Measurements from ENCODE around the gene TMEM86A. TPM values are rescaled to one million over a fixed set of nuclear protein-coding genes. Genes with fewer than 3 reads are reported as not detected.
"Not testable (repeated sequence)": the region's sequence is repeated elsewhere in the genome, so short reads cannot be mapped to it uniquely, and the experiment has no call there.

The TMEM86A gene
- total and polyA plus RNA-seq, 2 donors (not counting 3 experiments of a cell fraction or from before 2014, with no cell fraction given) = 2.1 to 2.6 TPM

DNA sequence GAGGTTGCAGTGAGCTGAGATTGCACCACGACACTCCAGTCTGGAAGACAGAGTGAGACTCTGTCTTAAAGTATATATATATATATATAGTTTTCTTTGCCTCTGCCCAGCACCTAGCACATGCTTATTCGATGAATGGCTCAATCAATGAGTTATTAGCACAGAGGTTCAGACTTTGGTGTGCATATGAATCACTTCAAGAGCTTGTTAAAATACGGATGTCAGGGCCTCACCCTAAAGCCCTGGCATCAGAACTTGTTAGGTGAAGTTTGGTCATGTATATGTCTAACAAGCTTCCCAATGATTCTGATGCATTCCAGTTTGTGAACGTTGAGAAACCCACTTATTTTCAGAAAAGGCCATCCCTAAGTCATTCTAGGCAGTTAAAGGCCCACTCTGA, 21.8 kb upstream of the TMEM86A start:
- BruUV-seq (replicated peaks) = no TSS peak
- FAIRE-seq (no peak), DNase-seq (ENCODE audit: low read depth, low spot score) (no peak)
- ChIA-PET CTCF (no interaction called here), POLR2A (no interaction called here)
- H2AFZ ChIP-seq (ENCODE audit: low read depth, low read length) = no peak overlapping the region
- H3K4me1 ChIP-seq (ENCODE audit: control insufficient read depth, extremely low read depth, insufficient read depth, low read length) = no peaks in the 10 kb centered on the region
- H3K4me3 ChIP-seq (replicated peaks in 1 of 3; ENCODE audit: insufficient read depth in 1 of 3, low read depth in 1 of 3, low read length in 3 of 3) = no peak overlapping the region
- no peaks in the 10 kb centered on the region for H3K9me3 ChIP-seq (replicated peaks; ENCODE audit: control insufficient read depth, insufficient read depth, low read length)
- dilution Hi-C loops (cut with MboI; ENCODE audit: extremely low pct_ligation_motif_present, low sequenced_read_pairs) (no loop called here), intact Hi-C loops (cut with micrococcal nuclease) (no loop called here)
- no peaks in the 10 kb centered on the region for H4K20me1 ChIP-seq (replicated peaks; ENCODE audit: control insufficient read depth, extremely low read depth, insufficient read depth, low read length)
- H3K4me2 ChIP-seq (ENCODE audit: insufficient read depth, low read length) = no peak overlapping the region
- H3K36me3 ChIP-seq (ENCODE audit: control insufficient read depth in 2 of 2, extremely low read depth in 1 of 2, insufficient read depth in 2 of 2, low read length in 2 of 2) = no peaks in the 10 kb centered on the region
- TF ChIP-seq POLR2AphosphoS5 (IDR thresholded peaks at IDR 0.05; ENCODE audit: insufficient read depth, low read depth, low read length) (no peak), POLR2A (IDR thresholded peaks at IDR 0.05; ENCODE audit: low read depth, low read length) (no peak), EZH2 (IDR thresholded peaks at IDR 0.05; ENCODE audit: borderline replicate concordance, low read depth, low read length, severe bottlenecking) (no peak), MYC (IDR thresholded peaks at IDR 0.05; ENCODE audit: low read depth, low read length) (no peak), JUN (IDR thresholded peaks at IDR 0.05; ENCODE audit: borderline replicate concordance, insufficient read depth, insufficient read length, low read depth) (no peak)
- TF ChIP-seq, protein P1, sequence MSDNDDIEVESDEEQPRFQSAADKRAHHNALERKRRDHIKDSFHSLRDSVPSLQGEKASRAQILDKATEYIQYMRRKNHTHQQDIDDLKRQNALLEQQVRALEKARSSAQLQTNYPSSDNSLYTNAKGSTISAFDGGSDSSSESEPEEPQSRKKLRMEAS (IDR thresholded peaks at IDR 0.05; ENCODE audit: insufficient read depth, insufficient read length) = no peak
- H3K9ac ChIP-seq (replicated peaks; ENCODE audit: extremely low read depth, insufficient read depth, low read length) = no peak overlapping the region
- no peak overlapping the region for H3K27ac ChIP-seq (ENCODE audit: insufficient read depth, low read depth, low read length)
- no peaks in the 10 kb centered on the region for H3K79me2 ChIP-seq (ENCODE audit: control insufficient read depth, insufficient read depth, low read length)
- no peaks in the 10 kb centered on the region for H3K27me3 ChIP-seq (ENCODE audit: control insufficient read depth in 2 of 2, insufficient read depth in 2 of 2, low read length in 2 of 2)
- no peaks in the 10 kb centered on the region for H3K9me1 ChIP-seq (replicated peaks; ENCODE audit: control insufficient read depth, extremely low read depth, insufficient read depth, low read length)

DNA sequence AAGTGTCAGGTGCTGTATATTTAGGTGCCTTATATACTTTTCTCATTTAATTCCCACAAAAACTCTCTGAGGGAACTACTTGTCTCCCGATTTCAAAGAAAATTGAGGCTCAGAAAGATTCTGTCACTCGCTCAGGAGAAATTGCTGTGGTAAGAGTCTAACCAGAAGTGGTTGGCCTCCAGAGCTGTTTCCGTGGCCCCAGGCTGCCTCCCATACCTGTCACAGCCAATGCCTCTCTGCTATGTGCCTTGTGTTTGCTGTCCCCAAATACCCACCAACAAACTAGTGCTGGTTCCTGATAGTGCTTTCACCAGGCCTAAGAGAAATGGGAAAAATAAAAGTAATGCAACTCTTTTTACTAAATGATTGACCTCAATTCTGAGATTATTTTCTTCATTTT, 21.0 kb upstream of the TMEM86A start:
- no TSS peak for BruUV-seq (replicated peaks)
- DNase-seq (ENCODE audit: low read depth, low spot score) = no peak
- no peak for FAIRE-seq
- Histone ChIP-seq H3K27me3 (ENCODE audit: control insufficient read depth in 2 of 2, insufficient read depth in 2 of 2, low read length in 2 of 2) (no peaks in the 10 kb centered on the region), H3K4me2 (ENCODE audit: insufficient read depth, low read length) (no peak overlapping the region), H4K20me1 (replicated peaks; ENCODE audit: control insufficient read depth, extremely low read depth, insufficient read depth, low read length) (no peaks in the 10 kb centered on the region), H3K9me1 (replicated peaks; ENCODE audit: control insufficient read depth, extremely low read depth, insufficient read depth, low read length) (no peaks in the 10 kb centered on the region), H3K79me2 (ENCODE audit: control insufficient read depth, insufficient read depth, low read length) (no peaks in the 10 kb centered on the region), H3K36me3 (ENCODE audit: control insufficient read depth in 2 of 2, extremely low read depth in 1 of 2, insufficient read depth in 2 of 2, low read length in 2 of 2) (no peaks in the 10 kb centered on the region), H2AFZ (ENCODE audit: low read depth, low read length) (no peak overlapping the region), H3K4me1 (ENCODE audit: control insufficient read depth, extremely low read depth, insufficient read depth, low read length) (no peaks in the 10 kb centered on the region), H3K9ac (replicated peaks; ENCODE audit: extremely low read depth, insufficient read depth, low read length) (no peak overlapping the region), H3K4me3 (replicated peaks in 1 of 3; ENCODE audit: insufficient read depth in 1 of 3, low read depth in 1 of 3, low read length in 3 of 3) (no peak overlapping the region), H3K27ac (ENCODE audit: insufficient read depth, low read depth, low read length) (no peak overlapping the region), H3K9me3 (replicated peaks; ENCODE audit: control insufficient read depth, insufficient read depth, low read length) (no peaks in the 10 kb centered on the region)
- intact Hi-C loops (cut with micrococcal nuclease) = no loop called here
- CTCF ChIA-PET = no interaction called here
- no peak for TF ChIP-seq EZH2 (IDR thresholded peaks at IDR 0.05; ENCODE audit: borderline replicate concordance, low read depth, low read length, severe bottlenecking)
- dilution Hi-C loops (cut with MboI; ENCODE audit: extremely low pct_ligation_motif_present, low sequenced_read_pairs) = no loop called here
- POLR2A ChIA-PET = no interaction called here

DNA sequence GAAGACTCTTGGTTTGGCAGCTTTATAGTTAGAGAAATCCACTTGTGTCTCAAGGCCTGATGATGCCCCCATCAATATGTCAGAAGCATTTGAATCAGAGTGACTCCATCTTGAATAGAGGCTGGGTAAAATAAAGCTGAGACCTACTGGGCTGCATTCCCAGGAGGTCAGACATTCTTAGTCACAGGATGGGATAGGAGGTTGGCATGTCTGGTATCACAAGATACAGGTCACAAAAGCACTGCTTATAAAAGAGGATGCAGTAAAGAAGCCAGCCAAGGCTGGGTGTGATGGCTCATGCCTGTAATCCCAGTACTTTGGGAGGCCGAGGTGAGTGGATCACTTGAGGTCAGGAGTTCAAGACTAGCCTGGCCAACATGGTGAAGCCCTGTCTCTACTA, 16.6 kb upstream of the TMEM86A start:
- H3K9me1 ChIP-seq (replicated peaks; ENCODE audit: control insufficient read depth, extremely low read depth, insufficient read depth, low read length); H3K4me3 ChIP-seq (replicated peaks in 1 of 3; ENCODE audit: insufficient read depth in 1 of 3, low read depth in 1 of 3, low read length in 3 of 3); H3K9ac ChIP-seq (replicated peaks; ENCODE audit: extremely low read depth, insufficient read depth, low read length); H3K27ac ChIP-seq (ENCODE audit: insufficient read depth, low read depth, low read length); H3K36me3 ChIP-seq (ENCODE audit: control insufficient read depth in 2 of 2, extremely low read depth in 1 of 2, insufficient read depth in 2 of 2, low read length in 2 of 2); intact Hi-C loops (cut with micrococcal nuclease); H3K27me3 ChIP-seq (ENCODE audit: control insufficient read depth in 2 of 2, insufficient read depth in 2 of 2, low read length in 2 of 2); POLR2A ChIA-PET; dilution Hi-C loops (cut with MboI; ENCODE audit: extremely low pct_ligation_motif_present, low sequenced_read_pairs); FAIRE-seq; H2AFZ ChIP-seq (ENCODE audit: low read depth, low read length); H4K20me1 ChIP-seq (replicated peaks; ENCODE audit: control insufficient read depth, extremely low read depth, insufficient read depth, low read length); H3K9me3 ChIP-seq (replicated peaks; ENCODE audit: control insufficient read depth, insufficient read depth, low read length); CTCF ChIA-PET; H3K4me1 ChIP-seq (ENCODE audit: control insufficient read depth, extremely low read depth, insufficient read depth, low read length); BruUV-seq (replicated peaks); H3K4me2 ChIP-seq (ENCODE audit: insufficient read depth, low read length); H3K79me2 ChIP-seq (ENCODE audit: control insufficient read depth, insufficient read depth, low read length); DNase-seq (ENCODE audit: low read depth, low spot score): not testable (repeated sequence)

Data from endothelial cell of umbilical vein (primary cell).